ENCODE results near the gene STIMATE. TPM values are rescaled to one million over a fixed set of nuclear protein-coding genes. Genes with fewer than 3 reads are reported as not detected.
A peak's percentile ranks its signal among the peaks of the same experiment; 100 is the strongest.

The STIMATE gene
- total RNA-seq, 3 donors from 2014 or later (not counting 1 experiment from before 2014, with no cell fraction given): 24.6 to 35.0 (median 33.1) TPM

GRCh38 chr3:52872245-52872644 lies 25.1 kb downstream of the STIMATE start:
- TF ChIP-seq, protein P1, sequence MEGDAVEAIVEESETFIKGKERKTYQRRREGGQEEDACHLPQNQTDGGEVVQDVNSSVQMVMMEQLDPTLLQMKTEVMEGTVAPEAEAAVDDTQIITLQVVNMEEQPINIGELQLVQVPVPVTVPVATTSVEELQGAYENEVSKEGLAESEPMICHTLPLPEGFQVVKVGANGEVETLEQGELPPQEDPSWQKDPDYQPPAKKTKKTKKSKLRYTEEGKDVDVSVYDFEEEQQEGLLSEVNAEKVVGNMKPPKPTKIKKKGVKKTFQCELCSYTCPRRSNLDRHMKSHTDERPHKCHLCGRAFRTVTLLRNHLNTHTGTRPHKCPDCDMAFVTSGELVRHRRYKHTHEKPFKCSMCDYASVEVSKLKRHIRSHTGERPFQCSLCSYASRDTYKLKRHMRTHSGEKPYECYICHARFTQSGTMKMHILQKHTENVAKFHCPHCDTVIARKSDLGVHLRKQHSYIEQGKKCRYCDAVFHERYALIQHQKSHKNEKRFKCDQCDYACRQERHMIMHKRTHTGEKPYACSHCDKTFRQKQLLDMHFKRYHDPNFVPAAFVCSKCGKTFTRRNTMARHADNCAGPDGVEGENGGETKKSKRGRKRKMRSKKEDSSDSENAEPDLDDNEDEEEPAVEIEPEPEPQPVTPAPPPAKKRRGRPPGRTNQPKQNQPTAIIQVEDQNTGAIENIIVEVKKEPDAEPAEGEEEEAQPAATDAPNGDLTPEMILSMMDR (IDR thresholded peaks at IDR 0.05): no peak
- H3K9me3 ChIP-seq (ENCODE audit: control insufficient read depth, insufficient read depth, low read length): no peaks in the 10 kb centered on the region
- H3K4me1 Mint-ChIP-seq: peaks cover 46 to 70% of the 10 kb centered on the region in 2 donors

DNA sequence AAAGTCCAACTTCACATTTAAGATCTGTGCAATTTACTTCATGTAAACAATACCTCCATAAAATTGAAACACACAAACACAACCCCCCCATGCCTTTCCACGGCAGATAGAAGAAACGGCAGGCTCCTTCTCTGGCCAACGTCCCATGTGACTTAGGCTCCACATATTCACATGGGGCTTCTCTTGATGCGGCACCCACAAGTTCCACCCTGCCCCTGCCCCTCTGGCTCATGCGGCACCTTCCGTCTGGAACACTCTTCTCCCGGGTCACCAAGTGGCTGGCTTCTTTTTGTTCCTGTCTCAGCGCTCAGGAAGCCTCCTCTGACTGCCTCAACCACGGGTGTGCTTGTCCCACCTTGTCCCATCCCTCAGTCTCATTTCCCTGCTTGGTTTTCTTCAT lies 25.6 kb downstream of the STIMATE start:
- H3K4me3 ChIP-seq (ENCODE audit: low read length): no peak overlapping the region
- H3K27ac ChIP-seq (ENCODE audit: low read length): no peak overlapping the region
- H3K36me3 ChIP-seq (ENCODE audit: control insufficient read depth, insufficient read depth, low read length): no peaks in the 10 kb centered on the region
- peak overlapping the region; percentile 5 to 24 for H3K27ac Mint-ChIP-seq
- no peak for DNase-seq
- TF ChIP-seq, protein P1 (IDR thresholded peaks at IDR 0.05): no peak
- no peaks in the 10 kb centered on the region for H3K27me3 Mint-ChIP-seq (ENCODE audit: low read depth in 2 of 2)
- intact Hi-C loops (cut with micrococcal nuclease): no loop called here
- H3K4me1 ChIP-seq (ENCODE audit: control insufficient read depth, insufficient read depth, low read length): peaks cover 15% of the 10 kb centered on the region
- H3K4me3 Mint-ChIP-seq: no peak overlapping the region
- H3K36me3 Mint-ChIP-seq: no peaks in the 10 kb centered on the region
- WGBS (ENCODE audit: insufficient coverage): 87% methylated on average over 9 of the region's 9 CpGs
- H3K4me1 Mint-ChIP-seq: peaks cover 46 to 70% of the 10 kb centered on the region in 2 donors
- ATAC-seq: no peak
- H3K27me3 ChIP-seq (ENCODE audit: control insufficient read depth, insufficient read depth, low read length): no peaks in the 10 kb centered on the region
- H3K9me3 Mint-ChIP-seq: no peaks in the 10 kb centered on the region
- H3K9me3 ChIP-seq (ENCODE audit: control insufficient read depth, insufficient read depth, low read length): no peaks in the 10 kb centered on the region

More at GRCh38 chr3:52872245-52872644, 25.1 kb downstream of the STIMATE start:
- Histone ChIP-seq H3K4me3 (ENCODE audit: low read length) (no peak overlapping the region), H3K27ac (ENCODE audit: low read length) (no peak overlapping the region), H3K4me1 (ENCODE audit: control insufficient read depth, insufficient read depth, low read length) (peaks cover 15% of the 10 kb centered on the region), H3K36me3 (ENCODE audit: control insufficient read depth, insufficient read depth, low read length) (no peaks in the 10 kb centered on the region), H3K27me3 (ENCODE audit: control insufficient read depth, insufficient read depth, low read length) (no peaks in the 10 kb centered on the region)
- no peak for DNase-seq
- Mint-ChIP-seq H3K27me3 (ENCODE audit: low read depth in 2 of 2) (no peaks in the 10 kb centered on the region), H3K36me3 (no peaks in the 10 kb centered on the region), H3K4me3 (no peak overlapping the region), H3K9me3 (no peaks in the 10 kb centered on the region), H3K27ac (peak overlapping the region; percentile 5 to 24)
- ATAC-seq: no peak
- WGBS (ENCODE audit: insufficient coverage): 100% methylated on average over 3 of the region's 3 CpGs
- intact Hi-C loops (cut with micrococcal nuclease): no loop called here

GRCh38 chr3:52870471-52870870 lies 26.9 kb downstream of the STIMATE start:
- TF ChIP-seq, protein P1 (IDR thresholded peaks at IDR 0.05): no peak
- H3K4me3 Mint-ChIP-seq: no peak overlapping the region
- DNase-seq: no peak
- 93% methylated on average over 10 of the region's 10 CpGs for WGBS (ENCODE audit: insufficient coverage)
- H3K9me3 ChIP-seq (ENCODE audit: control insufficient read depth, insufficient read depth, low read length): no peaks in the 10 kb centered on the region
- no peaks in the 10 kb centered on the region for H3K27me3 Mint-ChIP-seq (ENCODE audit: low read depth in 2 of 2)
- no peak overlapping the region for H3K27ac Mint-ChIP-seq
- peaks cover 11% of the 10 kb centered on the region for H3K4me1 ChIP-seq (ENCODE audit: control insufficient read depth, insufficient read depth, low read length)
- no peaks in the 10 kb centered on the region for H3K27me3 ChIP-seq (ENCODE audit: control insufficient read depth, insufficient read depth, low read length)
- H3K4me1 Mint-ChIP-seq: peaks cover 49 to 69% of the 10 kb centered on the region in 2 donors
- H3K9me3 Mint-ChIP-seq: no peaks in the 10 kb centered on the region
- H3K27ac ChIP-seq (ENCODE audit: low read length): no peak overlapping the region
- H3K36me3 Mint-ChIP-seq: no peaks in the 10 kb centered on the region
- H3K36me3 ChIP-seq (ENCODE audit: control insufficient read depth, insufficient read depth, low read length): no peaks in the 10 kb centered on the region
- no peak overlapping the region for H3K4me3 ChIP-seq (ENCODE audit: low read length)
- no peak for ATAC-seq
- intact Hi-C loops (cut with micrococcal nuclease): no loop called here

- H3K4me3 Mint-ChIP-seq: no peak overlapping the region
- H3K36me3 ChIP-seq (ENCODE audit: control insufficient read depth, insufficient read depth, low read length): no peaks in the 10 kb centered on the region
- peaks cover 0 to 2% of the 10 kb centered on the region in 2 donors for H3K9me3 Mint-ChIP-seq
- H3K4me3 ChIP-seq (ENCODE audit: low read length): no peak overlapping the region
- TF ChIP-seq, protein P1 (IDR thresholded peaks at IDR 0.05): no peak
- H3K27ac ChIP-seq (ENCODE audit: low read length): no peak overlapping the region
- H3K4me1 ChIP-seq (ENCODE audit: control insufficient read depth, insufficient read depth, low read length): no peaks in the 10 kb centered on the region
- no peak overlapping the region for H3K27ac Mint-ChIP-seq
- H3K9me3 ChIP-seq (ENCODE audit: control insufficient read depth, insufficient read depth, low read length): peaks cover 8% of the 10 kb centered on the region
- H3K27me3 ChIP-seq (ENCODE audit: control insufficient read depth, insufficient read depth, low read length): no peaks in the 10 kb centered on the region
- no peaks in the 10 kb centered on the region for H3K27me3 Mint-ChIP-seq (ENCODE audit: low read depth in 2 of 2)
- H3K36me3 Mint-ChIP-seq: no peaks in the 10 kb centered on the region
- H3K4me1 Mint-ChIP-seq: peaks cover 27 to 46% of the 10 kb centered on the region in 2 donors
- no peak for ATAC-seq
- 99% methylated on average over 12 of the region's 12 CpGs for WGBS (ENCODE audit: insufficient coverage)
- intact Hi-C loops (cut with micrococcal nuclease): no loop called here
- no peak for DNase-seq
These were observed 30.9 kb downstream of the STIMATE start for GRCh38 chr3:52866427-52866826.

Data from natural killer cell (primary cell).